ENCODE measurements around the gene NAGPA.

The NAGPA gene

GRCh38 chr16:5027575-5028235 is 6.0 kb downstream of the NAGPA start:
- H3K4me3 ChIP-seq: no peak overlapping the region
- H3K27ac ChIP-seq: no peak overlapping the region
- TF ChIP-seq CTCF (IDR thresholded peaks at IDR 0.05): no peak
- no peak for DNase-seq
- intact Hi-C loops (cut with DNase I; ENCODE audit: low total_unique reads): no loop called here
- H3K9me3 ChIP-seq: no peaks in the 10 kb centered on the region
- peaks cover 0 to 1% of the 10 kb centered on the region in 2 donors for H3K27me3 ChIP-seq
- peaks cover 0 to 6% (median 3%) of the 10 kb centered on the region in 4 donors for H3K4me1 ChIP-seq
- H3K36me3 ChIP-seq: peaks cover 0 to 62% (median 0%) of the 10 kb centered on the region in 3 donors

- no peak overlapping the region for H3K4me3 ChIP-seq
- H3K36me3 ChIP-seq: peaks cover 0 to 62% (median 0%) of the 10 kb centered on the region in 3 donors
- peaks cover 0 to 3% of the 10 kb centered on the region in 2 donors for H3K27me3 ChIP-seq
- no peak for DNase-seq
- no peaks in the 10 kb centered on the region for H3K9me3 ChIP-seq
- no peak overlapping the region for H3K27ac ChIP-seq
- intact Hi-C loops (cut with DNase I; ENCODE audit: low total_unique reads): no loop called here
- TF ChIP-seq CTCF (IDR thresholded peaks at IDR 0.05): no peak
- H3K4me1 ChIP-seq: peaks cover 0 to under 1% (median 0%) of the 10 kb centered on the region in 4 donors
Observed at GRCh38 chr16:5027086-5027485, 6.6 kb downstream of the NAGPA start.

- Histone ChIP-seq H3K4me1 (no peaks in the 10 kb centered on the region), H3K9me3 (no peaks in the 10 kb centered on the region), H3K27me3 (peaks cover 0 to 7% of the 10 kb centered on the region in 2 donors), H3K4me3 (no peak overlapping the region), H3K27ac (no peak overlapping the region), H3K36me3 (peaks cover 0 to 62% (median 0%) of the 10 kb centered on the region in 3 donors)
- intact Hi-C loops (cut with DNase I; ENCODE audit: low total_unique reads): no loop called here
- no peak for DNase-seq
- no peak for TF ChIP-seq CTCF (IDR thresholded peaks at IDR 0.05)
Observed at GRCh38 chr16:5026664-5027063, 7.1 kb downstream of the NAGPA start.

- Histone ChIP-seq H3K9me3 (no peaks in the 10 kb centered on the region), H3K27me3 (peaks cover 0 to 9% of the 10 kb centered on the region in 2 donors), H3K27ac (no peak overlapping the region), H3K4me1 (no peaks in the 10 kb centered on the region), H3K36me3 (peaks cover 0 to 49% (median 0%) of the 10 kb centered on the region in 3 donors), H3K4me3 (no peak overlapping the region)
- no peak for TF ChIP-seq CTCF (IDR thresholded peaks at IDR 0.05)
- DNase-seq: no peak
- intact Hi-C loops (cut with DNase I; ENCODE audit: low total_unique reads): no loop called here
Observed at GRCh38 chr16:5025171-5025632, 8.5 kb downstream of the NAGPA start.

GRCh38 chr16:5024632-5025031 is 9.1 kb downstream of the NAGPA start:
- Histone ChIP-seq H3K27ac (no peak overlapping the region), H3K4me3 (no peak overlapping the region), H3K36me3 (peaks cover 0 to 43% (median 0%) of the 10 kb centered on the region in 3 donors), H3K9me3 (no peaks in the 10 kb centered on the region), H3K27me3 (peaks cover 0 to 9% of the 10 kb centered on the region in 2 donors), H3K4me1 (no peaks in the 10 kb centered on the region)
- intact Hi-C loops (cut with DNase I; ENCODE audit: low total_unique reads): no loop called here
- DNase-seq: no peak
- TF ChIP-seq CTCF (IDR thresholded peaks at IDR 0.05): no peak

All from tibial artery (tissue), 4 donors.